ENCODE data around the gene TPCN1. TPM values are rescaled to one million over a fixed set of nuclear protein-coding genes. Genes with fewer than 3 reads are reported as not detected.

Gene TPCN1
- total RNA-seq, 1 donor from 2014 or later, result 43.1 TPM

- no peak for DNase-seq (ENCODE audit: low read depth)
Measured at GRCh38 chr12:113302886-113303640, 81.8 kb downstream of the TPCN1 start.

- no peak for DNase-seq (ENCODE audit: low read depth)
Measured at GRCh38 chr12:113305281-113305856, 84.1 kb downstream of the TPCN1 start.

GRCh38 chr12:113306382-113306781 is 85.1 kb downstream of the TPCN1 start:
- peak; percentile 51 for DNase-seq (ENCODE audit: low read depth)

DNA sequence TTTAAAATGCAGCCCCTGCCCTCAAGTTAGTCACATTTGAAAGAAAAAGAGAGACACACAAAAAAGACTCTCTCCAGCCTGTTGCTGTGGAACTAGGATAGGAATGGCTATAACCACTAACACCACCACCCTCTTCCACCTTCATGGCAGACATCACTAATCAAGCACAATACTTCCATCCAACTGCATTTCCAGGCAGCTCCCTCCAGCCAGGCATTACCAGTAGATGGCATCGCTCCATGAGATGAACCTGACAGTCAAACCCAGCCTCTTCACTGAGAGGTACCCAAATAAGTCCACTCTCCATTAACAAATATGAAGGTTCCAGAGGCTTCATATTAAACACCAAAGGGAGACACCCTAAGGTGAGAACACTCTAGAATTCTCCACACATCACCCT is 89.2 kb downstream of the TPCN1 start:
- no peak for DNase-seq (ENCODE audit: low read depth)

DNA sequence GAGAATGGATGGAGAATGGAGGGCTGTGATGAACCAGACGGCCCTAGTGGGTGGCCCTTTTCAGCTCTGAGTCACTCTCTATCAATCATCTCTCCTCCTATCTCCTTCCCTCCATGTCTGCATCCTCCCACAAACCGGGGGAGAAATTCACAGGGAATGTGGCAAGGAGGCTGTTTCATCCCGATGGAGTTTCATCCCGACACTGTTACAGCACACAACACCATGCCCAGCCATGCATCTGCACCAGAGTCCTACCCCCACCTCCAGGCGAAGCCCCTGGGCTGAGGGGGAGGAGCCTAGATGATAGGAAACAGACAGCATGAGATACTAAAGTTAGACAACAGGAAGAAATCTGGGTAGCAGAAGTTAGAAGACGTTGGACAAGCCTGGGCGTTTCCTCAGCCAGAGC is 92.9 kb downstream of the TPCN1 start:
- DNase-seq (ENCODE audit: low read depth), result no peak

DNA sequence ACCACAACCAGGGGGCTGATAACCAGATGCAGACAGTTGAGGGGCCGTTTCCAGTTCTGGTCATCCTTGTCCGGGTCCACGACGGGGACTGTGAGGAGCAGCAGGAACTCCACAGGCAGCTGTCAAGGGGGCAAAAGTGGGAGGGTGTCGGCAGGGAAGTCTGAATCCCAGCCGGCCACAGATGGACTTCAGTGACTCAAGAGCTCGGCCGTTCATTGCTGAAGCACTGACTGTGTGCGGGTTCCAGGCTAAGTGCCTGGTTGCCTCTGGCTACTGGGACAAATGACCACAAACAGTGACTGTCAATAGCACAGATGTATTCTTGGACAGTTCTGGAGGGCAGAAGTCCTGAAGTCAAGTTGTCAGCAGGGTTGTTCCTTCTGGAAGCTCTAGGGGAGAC is 94.1 kb downstream of the TPCN1 start:
- DNase-seq (ENCODE audit: low read depth), result peak; percentile 29

- DNase-seq (ENCODE audit: low read depth), result no peak
Measured at GRCh38 chr12:113316155-113316554, 94.9 kb downstream of the TPCN1 start.

DNA sequence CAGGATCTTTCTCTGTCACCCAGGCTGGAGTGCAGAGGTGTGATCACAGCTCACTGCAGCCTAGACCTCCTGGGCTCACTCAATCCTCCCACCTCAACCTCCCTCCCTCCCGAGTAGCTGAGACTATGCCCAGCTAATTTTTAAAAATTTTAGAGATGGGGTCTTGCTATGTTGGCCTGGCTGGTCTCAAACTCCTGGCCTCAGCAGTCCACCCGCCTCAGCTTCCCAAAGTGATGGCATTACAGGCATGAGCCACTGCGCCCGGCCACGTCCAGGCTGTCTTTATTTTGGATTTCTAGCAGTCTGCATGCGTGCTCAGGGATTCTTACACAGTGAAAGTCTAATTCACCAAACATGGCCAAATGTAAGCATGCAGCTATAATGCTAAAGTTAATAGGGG is 95.9 kb downstream of the TPCN1 start:
- DNase-seq (ENCODE audit: low read depth), result no peak

- no peak for DNase-seq (ENCODE audit: low read depth)
Measured at GRCh38 chr12:113318046-113318656, 96.9 kb downstream of the TPCN1 start.

- no peak for DNase-seq (ENCODE audit: low read depth)
Measured at GRCh38 chr12:113318900-113319628, 97.8 kb downstream of the TPCN1 start.

DNA sequence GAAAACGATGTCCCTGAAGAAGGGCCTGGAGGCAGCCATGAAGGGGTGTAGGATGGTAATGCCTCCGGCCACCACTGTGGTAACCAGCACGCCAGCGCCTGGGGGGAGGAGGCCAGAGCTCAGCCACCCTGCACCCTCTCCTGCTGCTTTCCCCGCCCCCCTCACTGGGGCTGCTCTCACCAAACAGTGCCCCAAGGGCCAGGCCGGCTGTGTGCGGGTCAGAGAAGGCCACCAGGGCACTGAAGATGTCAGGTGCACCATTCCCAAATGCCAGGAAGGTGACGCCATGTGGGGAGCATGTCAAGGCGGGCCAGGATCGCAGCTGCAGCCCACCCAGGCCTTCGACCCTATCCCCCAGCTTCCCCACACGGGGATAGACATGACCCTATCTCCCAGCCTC is 99.1 kb downstream of the TPCN1 start:
- no peak for DNase-seq (ENCODE audit: low read depth)

- no peak for DNase-seq (ENCODE audit: low read depth)
Measured at GRCh38 chr12:113322343-113322742, 101.1 kb downstream of the TPCN1 start.

GRCh38 chr12:113325916-113326315 is 104.7 kb downstream of the TPCN1 start:
- peak; percentile 78 for DNase-seq (ENCODE audit: low read depth)

GRCh38 chr12:113326775-113327395 is 105.6 kb downstream of the TPCN1 start:
- no peak for DNase-seq (ENCODE audit: low read depth)

DNA sequence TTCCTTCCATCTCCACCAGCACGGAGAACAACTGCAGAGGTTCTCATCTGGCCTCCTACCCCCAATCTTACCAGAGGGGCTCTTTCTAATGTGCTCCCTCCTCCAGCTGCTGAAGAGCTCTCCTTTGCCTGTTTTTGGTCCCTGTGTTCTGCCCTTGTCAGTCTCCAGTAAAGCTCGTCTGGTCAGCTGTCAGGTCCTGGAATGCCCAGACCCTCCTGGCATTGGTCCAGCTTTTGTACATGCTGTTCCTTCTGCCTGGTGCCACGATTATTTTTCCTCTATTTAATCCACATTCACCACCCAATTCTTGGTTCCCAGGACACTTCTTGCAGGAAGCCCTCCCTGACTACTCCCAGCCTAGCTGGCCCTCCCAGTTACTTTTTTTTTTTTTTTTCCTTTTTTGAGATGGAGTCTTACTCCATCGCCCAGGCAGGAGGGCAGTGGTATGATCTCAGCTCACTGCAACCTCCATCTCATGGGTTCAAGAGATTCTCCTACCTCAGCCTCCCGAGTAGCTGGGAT is 107.2 kb downstream of the TPCN1 start:
- DNase-seq (ENCODE audit: low read depth), result no peak

GRCh38 chr12:113329022-113329790 is 107.9 kb downstream of the TPCN1 start:
- no peak for DNase-seq (ENCODE audit: low read depth)

DNA sequence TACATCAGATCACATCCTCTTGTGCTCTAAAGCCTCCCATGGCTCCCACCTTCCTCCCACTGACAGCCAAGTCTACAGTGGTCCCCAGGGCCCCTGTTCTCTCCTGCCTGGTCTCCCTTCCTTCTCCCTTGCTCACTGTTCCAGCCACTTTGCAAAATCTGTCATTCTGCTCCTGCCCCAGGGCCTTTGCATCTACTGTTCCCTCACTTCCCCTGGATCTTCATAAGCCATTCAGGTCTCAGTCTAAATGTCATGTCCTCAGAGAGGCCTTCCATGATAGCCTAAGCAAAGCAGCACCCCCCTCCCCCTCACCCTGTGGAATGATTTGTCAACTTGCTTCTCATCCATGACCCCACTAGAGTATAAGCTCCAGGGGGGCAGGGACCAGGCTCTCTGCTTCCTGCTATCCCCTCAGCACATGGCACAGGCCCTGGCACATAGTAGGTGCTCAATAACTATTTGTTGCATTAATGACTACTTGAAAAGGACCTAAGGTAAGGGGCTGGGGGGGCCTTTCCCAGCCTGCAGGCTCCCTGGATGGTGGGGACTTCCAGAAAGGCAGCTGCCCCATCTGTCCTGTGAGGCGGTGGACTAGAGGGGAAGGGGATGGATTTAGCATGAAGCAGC is 108.6 kb downstream of the TPCN1 start:
- DNase-seq (ENCODE audit: low read depth), result no peak

DNA sequence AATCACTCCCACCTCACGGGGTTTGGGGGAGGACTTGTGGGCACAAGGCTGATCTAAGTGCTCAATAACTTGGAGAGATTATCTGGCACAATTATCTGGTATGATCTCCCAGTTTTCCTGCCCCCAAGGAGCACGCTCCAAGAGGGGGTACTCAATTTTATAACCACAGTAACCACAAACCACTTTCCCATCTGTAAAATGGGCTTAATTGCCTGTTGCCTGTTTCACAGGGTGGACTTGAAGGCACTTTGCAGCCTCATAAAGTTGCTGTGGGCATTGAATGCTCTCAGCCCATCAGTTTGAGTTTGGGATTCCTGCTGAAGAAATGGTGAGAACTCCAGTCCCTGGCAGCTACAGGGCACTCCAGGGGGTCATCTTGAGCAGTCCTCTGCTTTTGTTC is 109.2 kb downstream of the TPCN1 start:
- DNase-seq (ENCODE audit: low read depth), result no peak

- DNase-seq (ENCODE audit: low read depth), result no peak
Measured at GRCh38 chr12:113332688-113333417, 111.6 kb downstream of the TPCN1 start.

All from myocyte (in vitro differentiated cells).